HG03060 (cell line): ENCODE results near the gene FDPS.

Experiments used
- ATAC-seq: cut with Tn5 transposase; IDR thresholded peaks from one replicate; pipeline ENCODE4 v1.9.1; 2021; ENCODE audit warnings: low read depth, moderate number of reproducible peaks; ENCODE audit not compliant: unreplicated experiment

The FDPS gene

GRCh38 chr1:155342842-155343241 lies 34.2 kb downstream of the FDPS start:
- ATAC-seq = no peak

DNA sequence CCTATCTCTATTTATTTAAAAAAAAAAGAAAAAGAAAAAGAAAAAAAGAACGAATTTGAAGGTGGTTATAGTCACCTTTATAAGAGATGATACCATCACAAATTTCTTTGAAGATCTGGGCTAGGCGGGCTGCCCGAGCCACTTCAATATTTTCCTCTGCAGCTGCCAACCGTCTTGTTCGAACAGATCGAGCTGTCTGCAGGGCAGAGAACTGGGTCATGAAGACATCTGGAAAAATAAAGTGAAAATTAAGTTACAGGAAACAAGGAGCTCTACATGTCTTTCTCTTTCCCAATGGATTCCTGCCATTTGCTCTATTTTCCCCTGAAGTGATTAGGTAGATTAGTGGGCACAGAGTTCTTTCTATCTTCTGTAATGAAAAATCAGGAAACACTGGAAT lies 44.0 kb downstream of the FDPS start:
- no peak for ATAC-seq

DNA sequence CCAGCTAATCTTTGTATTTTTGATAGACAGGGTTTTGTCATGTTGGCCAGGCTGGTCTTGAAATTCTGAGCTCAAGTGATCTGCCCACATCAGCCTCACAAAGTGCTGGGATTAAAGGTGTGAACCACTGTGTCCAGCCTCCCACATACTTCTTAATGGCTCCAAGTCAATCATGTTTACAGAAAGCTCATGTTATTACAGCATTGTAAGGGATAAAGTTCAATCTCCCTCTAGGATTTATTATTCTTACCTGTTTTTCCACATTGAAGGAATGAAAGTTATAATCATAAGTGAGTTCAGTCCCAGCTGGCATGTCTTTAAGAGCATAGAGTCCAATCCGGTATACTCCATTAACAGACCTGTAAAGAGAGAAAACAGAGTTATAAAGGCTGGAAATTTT lies 51.4 kb downstream of the FDPS start:
- no peak for ATAC-seq
